ENCODE measurements around the gene PABPN1.

DNA sequence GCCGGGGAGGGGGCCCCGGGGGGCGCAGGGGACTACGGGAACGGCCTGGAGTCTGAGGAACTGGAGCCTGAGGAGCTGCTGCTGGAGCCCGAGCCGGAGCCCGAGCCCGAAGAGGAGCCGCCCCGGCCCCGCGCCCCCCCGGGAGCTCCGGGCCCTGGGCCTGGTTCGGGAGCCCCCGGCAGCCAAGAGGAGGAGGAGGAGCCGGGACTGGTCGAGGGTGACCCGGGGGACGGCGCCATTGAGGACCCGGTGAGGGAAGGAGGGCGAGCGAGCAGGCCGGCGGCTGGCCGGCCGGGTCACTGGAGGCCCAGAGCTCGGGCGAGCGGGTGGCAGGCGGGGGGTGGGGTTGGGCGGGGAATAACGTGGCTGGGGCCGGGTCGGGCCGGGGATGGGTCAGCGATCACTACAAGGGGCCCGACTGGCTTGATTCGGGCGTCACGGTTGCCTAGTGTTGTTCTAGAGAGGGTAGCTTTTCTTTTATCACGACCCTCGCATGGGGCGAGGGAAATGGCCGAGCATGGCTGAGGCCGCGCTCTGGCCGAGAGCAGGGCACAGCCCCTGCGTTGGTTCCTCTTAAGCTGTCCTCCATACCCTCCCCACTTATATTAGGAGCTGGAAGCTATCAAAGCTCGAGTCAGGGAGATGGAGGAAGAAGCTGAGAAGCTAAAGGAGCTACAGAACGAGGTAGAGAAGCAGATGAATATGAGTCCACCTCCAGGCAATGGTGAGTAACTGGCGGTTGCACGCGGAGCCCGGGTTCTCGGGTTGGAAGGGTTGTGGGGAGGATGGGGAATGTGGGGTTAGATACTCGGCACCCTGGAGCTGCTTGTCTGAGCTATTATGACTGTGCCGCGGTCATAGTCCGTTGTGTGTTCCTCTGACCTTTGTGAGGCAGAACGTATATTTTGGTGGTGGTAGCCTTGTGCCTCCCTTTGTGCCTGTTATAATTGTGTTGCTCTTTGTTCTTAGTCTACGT is 603 bp downstream of the PABPN1 start:
- TF ChIP-seq, protein P1, sequence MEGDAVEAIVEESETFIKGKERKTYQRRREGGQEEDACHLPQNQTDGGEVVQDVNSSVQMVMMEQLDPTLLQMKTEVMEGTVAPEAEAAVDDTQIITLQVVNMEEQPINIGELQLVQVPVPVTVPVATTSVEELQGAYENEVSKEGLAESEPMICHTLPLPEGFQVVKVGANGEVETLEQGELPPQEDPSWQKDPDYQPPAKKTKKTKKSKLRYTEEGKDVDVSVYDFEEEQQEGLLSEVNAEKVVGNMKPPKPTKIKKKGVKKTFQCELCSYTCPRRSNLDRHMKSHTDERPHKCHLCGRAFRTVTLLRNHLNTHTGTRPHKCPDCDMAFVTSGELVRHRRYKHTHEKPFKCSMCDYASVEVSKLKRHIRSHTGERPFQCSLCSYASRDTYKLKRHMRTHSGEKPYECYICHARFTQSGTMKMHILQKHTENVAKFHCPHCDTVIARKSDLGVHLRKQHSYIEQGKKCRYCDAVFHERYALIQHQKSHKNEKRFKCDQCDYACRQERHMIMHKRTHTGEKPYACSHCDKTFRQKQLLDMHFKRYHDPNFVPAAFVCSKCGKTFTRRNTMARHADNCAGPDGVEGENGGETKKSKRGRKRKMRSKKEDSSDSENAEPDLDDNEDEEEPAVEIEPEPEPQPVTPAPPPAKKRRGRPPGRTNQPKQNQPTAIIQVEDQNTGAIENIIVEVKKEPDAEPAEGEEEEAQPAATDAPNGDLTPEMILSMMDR (IDR thresholded peaks at IDR 0.05; ENCODE audit: low read length): no peak
- no peak for TF ChIP-seq EZH2 (IDR thresholded peaks at IDR 0.05; ENCODE audit: borderline replicate concordance, low read length)

Data from OCI-LY1 (cell line).